K562 (cell line): ENCODE measurements around the gene ZNF346. TPM values are rescaled to one million over a fixed set of nuclear protein-coding genes. Genes with fewer than 3 reads are reported as not detected.

ENCODE experiments used
- ATAC-seq: fragments of 200-7000 bp; cut with Tn5 transposase; 3 replicates; pipeline ENCODE4 v1.9.1; 2020; ENCODE audit warnings: moderate library complexity
- BruUV-seq: library from RNA; stranded (reverse); fragments of 400-500 nt; replicated peaks from 2 replicates; lab custom pipeline; 2021; lab: Mats Ljungman, UMichigan
- CTCF ChIA-PET: fragments of 300-600 bp; formaldehyde crosslinking; extraction: SDS; loops from one replicate; lab custom pipeline; 2021; ENCODE audit warnings: low intra/inter-chr PET ratio; lab: Yijun Ruan, JAX
- POLR2A ChIA-PET: fragments of 300-600, 350-650 bp; sonication (Branson Sonifier 250); formaldehyde crosslinking; extraction: SDS; loops from one replicate; lab custom pipeline; 2021; ENCODE audit warnings: antibody characterized with exemption, inconsistent platforms; lab: Yijun Ruan, JAX
- DNase-seq, 4 experiments: peaks; one replicate each; pipeline versions ENCODE4 v3.0.0 to v3.0.0-alpha.2; 2011 to 2018; ENCODE audit warnings: low spot score in 3 of 4, mixed read lengths in 3 of 4; ENCODE audit errors: extremely low read depth in 1 of 4
- FAIRE-seq: peaks from 2 replicates; lab custom pipeline; 2011; peaks lifted over from hg19 to GRCh38; lab: Jason Lieb, UNC
- H2AFZ ChIP-seq: 2 replicates; pipeline ENCODE4 v1.6.0; 2011; ENCODE audit warnings: low read depth, low read length, control low read depth, inconsistent platforms
- H3K27ac ChIP-seq: fragments of 200-600 bp; 3 replicates; pipeline ENCODE4 v1.8.0; 2011; ENCODE audit warnings: low read depth, mild to moderate bottlenecking, control low read depth, inconsistent platforms, low read length, moderate library complexity, mixed read lengths; ENCODE audit errors: extremely low read depth
- H3K27me3 ChIP-seq, 2 experiments: fragments of 300-600 bp in 1 of 2; 2 replicates in 1 of 2; 3 replicates in 1 of 2; pipeline versions ENCODE4 v1.6.0 to v1.8.0; 2011; ENCODE audit warnings: inconsistent platforms in 2 of 2, low read length in 2 of 2, mild to moderate bottlenecking in 1 of 2, mixed read lengths in 1 of 2, moderate library complexity in 1 of 2; ENCODE audit not compliant: control insufficient read depth in 2 of 2, insufficient read depth in 2 of 2
- H3K36me3 ChIP-seq: fragments of 300-600 bp; 3 replicates; pipeline ENCODE4 v1.8.0; 2011; ENCODE audit warnings: mild to moderate bottlenecking, low read length, inconsistent platforms; ENCODE audit not compliant: control insufficient read depth, insufficient read depth
- H3K4me1 ChIP-seq, 2 experiments: fragments of 200-600 bp in 1 of 2; replicated peaks in 1 of 2; 2 replicates in 1 of 2; 3 replicates in 1 of 2; pipeline versions ENCODE4 v1.5.1 to v1.8.0; 2011; ENCODE audit warnings: inconsistent platforms in 2 of 2, low read length in 2 of 2, mild to moderate bottlenecking in 1 of 2, mixed read lengths in 1 of 2, moderate library complexity in 1 of 2; ENCODE audit not compliant: control insufficient read depth in 2 of 2, insufficient read depth in 2 of 2
- H3K4me2 ChIP-seq: 2 replicates; pipeline ENCODE4 v1.6.1; 2011; ENCODE audit warnings: low read length, control low read depth, inconsistent platforms, mixed read lengths; ENCODE audit not compliant: insufficient read depth
- H3K4me3 ChIP-seq: fragments of 200-600 bp; sonication (generic), shearing (Covaris generic); 2 replicates; pipeline ENCODE4 v1.5.1; 2016; ENCODE audit warnings: control low read depth, inconsistent platforms
- H3K79me2 ChIP-seq: fragments of 200-600 bp; 3 replicates; pipeline ENCODE4 v1.8.0; 2011; ENCODE audit warnings: low read length, inconsistent platforms; ENCODE audit not compliant: control insufficient read depth, insufficient read depth
- H3K9ac ChIP-seq, 2 experiments: 2 replicates each; pipeline versions ENCODE4 v1.6.0 to v1.6.1; 2011; ENCODE audit warnings: low read depth in 2 of 2, low read length in 2 of 2, control low read depth in 1 of 2, inconsistent platforms in 1 of 2, mild to moderate bottlenecking in 1 of 2, mixed read lengths in 1 of 2; ENCODE audit not compliant: insufficient read depth in 1 of 2
- H3K9me1 ChIP-seq: one replicate; pipeline ENCODE4 v1.6.0; 2011; ENCODE audit warnings: inconsistent platforms, mild to moderate bottlenecking, low read length, moderate library complexity; ENCODE audit not compliant: control insufficient read depth, insufficient read depth
- H3K9me3 ChIP-seq: replicated peaks from 2 replicates; pipeline ENCODE4 v1.5.1; 2011; ENCODE audit warnings: low read depth, low read length, inconsistent platforms; ENCODE audit not compliant: control insufficient read depth, insufficient read depth
- H4K20me1 ChIP-seq: replicated peaks from 2 replicates; pipeline ENCODE4 v1.6.1; 2011; ENCODE audit warnings: low read length, inconsistent platforms, mixed read lengths; ENCODE audit not compliant: control insufficient read depth, insufficient read depth
- RBM25 ChIP-seq: fragments of 200-400 bp; formaldehyde crosslinking; IDR thresholded peaks from 2 replicates; pipeline ENCODE4 v1.6.1; 2018; ENCODE audit warnings: low read length, low read depth, moderate library complexity; ENCODE audit not compliant: severe bottlenecking
- ZBTB49 ChIP-seq: sonication (generic); formaldehyde crosslinking; IDR thresholded peaks from 2 replicates; pipeline ENCODE4 v1.8.0; 2022; ENCODE audit warnings: missing genetic modification reagents, mild to moderate bottlenecking, borderline replicate concordance
- WGBS: fragments of 100-300 bp; shearing (Covaris generic); methylation state at CpG from one replicate; pipeline ENCODE4 v1.1.6; 2016; ENCODE audit warnings: low coverage, mixed read lengths; ENCODE audit not compliant: insufficient coverage; ENCODE audit errors: missing lambda C conversion rate; 5-methylcytosine and 5-hydroxymethylcytosine counted together
- in situ Hi-C: fragments of 300-500 bp; cut with MboI; formaldehyde crosslinking; loops from 4 replicates; pipeline ENCODE4 v1.15.0; 2018; ENCODE audit warnings: inconsistent platforms, mixed read lengths
- intact Hi-C: fragments of 100-400 bp; cut with micrococcal nuclease; formaldehyde crosslinking; loops from 2 replicates; pipeline ENCODE4 v1.14.2; 2022
- polyA plus RNA-seq, 8 experiments: library from polyadenylated mRNA; depleted of rRNA in 4 of 8; stranded (reverse) in 5 of 8; unstranded in 3 of 8; fragments of >200 nt; fragmentation: Nextera tagmentation in 2 of 8; fragmentation: Illumina TruSeq in 1 of 8; extraction: Ambion mirVana in 2 of 8; extraction: Trizol in 1 of 8; gene quantifications; 2 replicates each; pipeline versions ENCODE4 v1.2.1 to v1.2.3, GENCODE V29; 2011 to 2014; ENCODE audit warnings: inconsistent platforms in 1 of 8, missing spikeins in 1 of 8
- total RNA-seq, 7 experiments: library from RNA; depleted of rRNA in 6 of 7; stranded (reverse); fragments of >200 nt in 6 of 7; fragmentation: Illumina TruSeq in 2 of 7; extraction: Trizol in 2 of 7; gene quantifications; 2 replicates each; pipeline versions ENCODE4 v1.2.1 to v1.2.3, GENCODE V29; 2011 to 2021; ENCODE audit warnings: low replicate concordance in 1 of 7

The ZNF346 gene
- total and polyA plus RNA-seq, 9 of the 15 experiments (the other 6 are each of a cell fraction or from before 2014, with no cell fraction given), result 5.0 to 25.1 (median 20.1) TPM

DNA sequence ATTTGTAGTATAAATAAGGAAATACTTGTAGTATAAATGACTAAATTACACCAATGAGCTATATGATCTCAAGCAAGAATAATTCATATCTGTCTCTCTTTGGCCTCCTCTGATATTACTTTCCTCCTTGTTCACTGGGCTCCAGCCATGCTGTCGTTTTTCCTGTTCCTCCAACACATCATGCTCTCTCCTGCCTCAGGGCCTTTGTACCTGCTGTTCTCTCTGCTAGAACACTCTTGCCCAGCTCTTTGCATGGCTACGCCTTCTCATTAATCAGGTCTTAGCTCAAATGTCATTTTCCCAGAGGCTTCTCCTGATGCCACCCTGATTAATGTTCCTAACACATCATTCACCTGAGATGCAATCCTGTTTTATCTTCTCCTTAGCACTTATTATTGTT, 2.5 kb upstream of the ZNF346 start:
- Histone ChIP-seq H4K20me1 (no peaks in the 10 kb centered on the region), H3K27me3 (no peaks in the 10 kb centered on the region), H3K9me1 (no peaks in the 10 kb centered on the region), H2AFZ (no peak overlapping the region), H3K79me2 (peaks cover 46% of the 10 kb centered on the region), H3K9ac (no peak overlapping the region)
- no peak for ATAC-seq
- no peak for DNase-seq
- CTCF ChIA-PET, result no interaction called here
- intact Hi-C loops (no loop called here), in situ Hi-C loops (no loop called here)
- no TSS peak for BruUV-seq
- TF ChIP-seq RBM25 (peak; percentile 75), ZBTB49 (CRISPR knock-in tag) (no peak)
- TF ChIP-seq, all 486 proteins: peak for 1
- H3K9me3 ChIP-seq, result no peaks in the 10 kb centered on the region
- POLR2A ChIA-PET, result interaction anchor here (0.6 to 1.2 kb wide), 3 partner anchors 22 to 152 kb away, joined by 3 to 5 read pairs (median 3); no protein-coding TSS in a partner anchor
- peaks cover 19 to 22% of the 10 kb centered on the region in 2 experiments; a peak in 4 of 5 replicates for H3K4me1 ChIP-seq
- 88% methylated on average over 2 of the region's 2 CpGs for WGBS
- no peak overlapping the region for H3K27ac ChIP-seq
- H3K4me2 ChIP-seq, result no peak overlapping the region
- FAIRE-seq, result no peak
- H3K4me3 ChIP-seq, result no peak overlapping the region
- peaks cover 9% of the 10 kb centered on the region for H3K36me3 ChIP-seq
